Measurements from ENCODE around the gene SCARB1.

DNA sequence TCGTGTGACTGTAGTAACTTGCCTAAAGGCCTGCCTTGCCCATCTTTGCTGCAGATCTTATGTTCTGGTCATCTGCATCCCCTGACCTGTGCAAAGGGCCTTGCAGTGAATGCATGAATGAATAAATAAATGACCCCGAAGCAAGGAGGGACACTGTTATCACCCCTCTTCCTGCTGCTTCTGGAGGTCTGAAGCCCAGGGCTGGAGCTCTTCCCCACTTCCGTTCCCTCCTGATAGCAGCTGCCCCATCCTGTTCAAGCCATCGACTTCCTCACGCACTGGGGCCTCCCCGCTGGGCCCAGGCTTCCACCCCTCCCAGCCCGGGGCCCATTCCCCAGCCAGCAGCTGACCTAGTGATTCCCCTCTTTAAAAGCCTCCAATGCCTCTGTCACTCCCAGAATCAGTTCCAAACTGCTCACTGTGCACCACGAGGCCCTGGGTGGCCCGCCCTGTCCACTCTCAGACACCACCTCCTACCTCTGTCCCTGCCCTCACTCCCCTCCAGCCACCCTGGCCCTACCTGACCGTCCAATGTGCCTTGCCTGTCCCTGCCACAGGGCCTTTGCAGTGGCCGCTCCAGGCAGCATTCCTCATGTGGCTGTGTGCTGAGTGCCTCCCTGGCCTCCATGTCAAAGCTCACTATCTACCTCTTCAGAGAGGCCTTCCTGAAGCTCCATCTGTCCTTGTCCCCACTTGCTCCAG, 78.6 kb downstream of the SCARB1 start:
- TF ChIP-seq EZH2 (IDR thresholded peaks at IDR 0.05; ENCODE audit: insufficient read depth, poor library complexity, severe bottlenecking) = no peak
- TF ChIP-seq EZH2phosphoT487 (IDR thresholded peaks at IDR 0.05; ENCODE audit: insufficient read depth, low read depth) = no peak
